Right ventricle myocardium inferior (tissue), 1 donor: ENCODE data around the gene C1R. TPM values are rescaled to one million over a fixed set of nuclear protein-coding genes. Genes with fewer than 3 reads are reported as not detected.
"Not testable (repeated sequence)": the region's sequence is repeated elsewhere in the genome, so short reads cannot be mapped to it uniquely, and the experiment has no call there.

Source experiments
- ATAC-seq: fragments of 200-7000 bp; cut with Tn5 transposase; one replicate; pipeline ENCODE4 v1.9.1; 2020; ENCODE audit warnings: mild to moderate bottlenecking, moderate library complexity
- DNase-seq: peaks from one replicate; pipeline ENCODE4 v3.0.0; 2021; ENCODE audit errors: missing footprints
- intact Hi-C: fragments of 100-400 bp; cut with DNase I; formaldehyde crosslinking; loops from one replicate; pipeline ENCODE4 v1.11.0; 2022
- total RNA-seq: library from RNA; stranded (reverse); fragmentation: NEBNext Ultra II Directional; extraction: Animal tissue kit (Norgen Biotek cat#: 25700); gene quantifications from one replicate; pipeline ENCODE4 v1.2.1, GENCODE V29; 2021
- donor health status: DM: no; HTN: yes; CAD: no; lungs with severe emphysema.

The C1R gene
- total RNA-seq, 1 donor from 2014 or later: 227 TPM

- DNase-seq: no peak
- intact Hi-C loops: no loop called here
- no peak for ATAC-seq
These were observed 33.3 kb downstream of the C1R start for GRCh38 chr12:7058850-7059395.

- ATAC-seq (no peak), DNase-seq (no peak)
- intact Hi-C loops: no loop called here
These were observed 33.9 kb downstream of the C1R start for GRCh38 chr12:7058163-7058845.

GRCh38 chr12:7055736-7056135 is 36.5 kb downstream of the C1R start:
- ATAC-seq, intact Hi-C loops, DNase-seq: not testable (repeated sequence)

- no peak for ATAC-seq
- no peak for DNase-seq
- intact Hi-C loops: no loop called here
These were observed 37.3 kb downstream of the C1R start for GRCh38 chr12:7054925-7055324.

- ATAC-seq, DNase-seq, intact Hi-C loops: not testable (repeated sequence)
These were observed 42.3 kb downstream of the C1R start for GRCh38 chr12:7049973-7050372.

DNA sequence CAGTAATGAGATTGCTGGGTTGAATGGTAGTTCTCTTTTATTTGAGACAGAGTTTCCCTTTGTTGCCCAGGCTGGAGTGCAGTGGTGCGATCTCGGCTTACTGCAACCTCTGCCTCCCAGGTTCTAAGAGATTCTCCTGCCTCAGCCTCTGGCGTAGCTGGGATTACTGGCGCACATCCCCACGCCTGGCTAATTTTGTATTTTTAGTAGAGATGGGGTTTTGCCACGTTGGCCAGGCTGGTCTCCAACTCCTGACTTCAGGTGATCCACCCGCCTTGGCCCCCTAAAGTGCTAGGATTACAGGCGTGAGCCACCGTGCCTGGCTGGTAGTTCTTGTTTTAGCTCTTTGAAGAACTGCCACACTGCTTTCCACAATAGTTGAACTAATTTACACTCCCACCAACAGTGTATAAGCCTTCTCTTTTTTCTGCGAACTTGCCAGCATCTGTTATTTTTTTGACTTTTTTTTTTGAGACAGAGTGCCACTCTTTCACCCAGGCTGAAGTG is 42.7 kb downstream of the C1R start:
- DNase-seq, ATAC-seq, intact Hi-C loops: not testable (repeated sequence)

DNA sequence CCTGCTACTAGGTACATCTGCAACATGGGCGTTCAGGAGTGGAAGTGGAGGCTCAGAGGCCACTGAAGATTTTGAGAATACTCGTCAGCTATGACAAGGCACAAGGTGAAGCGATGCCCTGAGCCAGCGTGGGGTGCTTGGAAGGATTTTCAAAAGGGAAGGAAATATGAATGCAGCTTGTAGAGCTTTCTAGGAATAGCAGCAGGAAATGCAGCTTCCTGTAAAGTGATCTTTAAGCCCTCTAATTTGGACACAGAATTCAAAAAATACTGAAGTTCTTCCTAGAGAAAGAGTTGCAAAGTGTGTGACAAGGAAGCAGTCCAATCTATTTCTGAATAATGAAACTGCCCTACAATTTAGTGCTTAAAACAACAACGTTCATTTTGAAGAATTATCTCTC is 44.9 kb downstream of the C1R start:
- intact Hi-C loops: no loop called here
- ATAC-seq (no peak), DNase-seq (no peak)

DNA sequence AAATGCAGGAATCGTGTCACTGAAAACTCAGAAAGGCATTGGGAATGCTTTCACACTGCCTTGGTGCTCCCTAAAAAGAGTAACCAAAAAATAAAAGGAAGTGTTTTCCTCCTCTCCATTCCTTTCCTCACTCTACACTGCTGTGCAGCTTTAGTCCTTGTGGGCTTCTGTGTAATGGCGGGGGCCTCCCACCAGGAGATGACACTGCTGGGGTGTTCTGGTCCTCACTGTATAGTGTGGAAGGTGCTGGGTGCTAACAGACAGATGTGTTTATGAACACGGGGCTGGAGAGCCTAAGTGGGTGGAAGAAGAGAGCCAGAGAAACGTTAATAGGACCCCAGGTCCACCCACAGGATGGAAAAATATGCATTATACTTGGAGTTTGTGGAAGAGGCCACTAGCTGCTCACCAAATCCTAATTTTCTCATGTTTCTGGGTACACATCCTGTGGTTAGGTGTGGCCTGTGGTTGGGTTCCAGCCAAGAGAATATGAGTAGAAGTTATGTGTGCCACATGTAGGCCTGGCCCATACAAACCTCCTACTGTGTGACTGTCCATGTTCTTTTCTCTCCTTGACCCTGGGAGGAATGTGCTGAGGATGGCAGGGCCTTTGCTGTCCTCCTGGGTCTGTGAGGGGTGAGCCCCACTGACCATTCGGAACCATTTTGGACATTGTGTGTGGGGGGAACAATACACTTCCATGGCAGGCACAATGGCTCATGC is 45.7 kb downstream of the C1R start:
- intact Hi-C loops: no loop called here
- no peak for DNase-seq
- ATAC-seq: no peak

DNA sequence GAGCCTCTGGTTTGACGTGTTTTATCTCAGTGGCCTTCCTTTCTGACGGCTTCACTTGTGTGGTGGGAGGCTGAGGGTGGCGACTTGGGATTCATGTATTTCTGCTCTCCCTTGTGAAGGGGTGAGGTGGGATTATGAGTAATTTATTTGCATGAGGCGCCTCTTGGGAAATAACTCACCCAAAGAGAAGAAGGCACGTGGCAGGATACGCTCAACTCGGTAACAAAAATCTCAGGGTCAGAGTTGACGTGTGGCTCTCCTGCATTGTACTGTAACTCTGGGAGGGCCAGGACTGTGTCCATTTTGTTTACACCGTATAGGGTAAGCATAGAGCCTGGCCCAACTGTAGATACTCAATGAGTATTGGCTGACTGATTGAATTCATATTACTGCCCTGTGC is 46.3 kb downstream of the C1R start:
- DNase-seq: no peak
- ATAC-seq: no peak
- intact Hi-C loops: no loop called here

DNA sequence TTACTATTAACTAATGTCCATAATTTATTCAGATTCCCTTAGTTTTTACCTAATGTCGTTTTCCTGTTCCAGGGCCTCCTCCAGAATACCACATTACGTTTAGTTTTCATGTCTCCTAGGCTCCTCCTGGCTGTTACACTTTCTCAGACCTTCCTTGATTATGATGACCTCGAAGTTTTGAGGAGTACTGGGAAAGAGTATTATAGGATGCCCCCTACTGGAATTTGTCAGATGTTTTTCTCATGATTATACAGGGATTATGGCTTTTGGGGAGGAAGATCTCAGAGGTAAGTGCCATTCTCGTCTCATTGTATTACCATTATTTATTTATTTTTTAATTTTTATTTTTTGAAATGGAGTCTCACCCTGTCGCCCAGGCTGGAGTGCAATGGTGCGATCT is 49.4 kb downstream of the C1R start:
- DNase-seq: no peak
- peak; percentile 42 for ATAC-seq
- intact Hi-C loops: loop anchor here (5.0 kb wide), 1 partner anchor 96 kb away; no protein-coding TSS in a partner anchor

DNA sequence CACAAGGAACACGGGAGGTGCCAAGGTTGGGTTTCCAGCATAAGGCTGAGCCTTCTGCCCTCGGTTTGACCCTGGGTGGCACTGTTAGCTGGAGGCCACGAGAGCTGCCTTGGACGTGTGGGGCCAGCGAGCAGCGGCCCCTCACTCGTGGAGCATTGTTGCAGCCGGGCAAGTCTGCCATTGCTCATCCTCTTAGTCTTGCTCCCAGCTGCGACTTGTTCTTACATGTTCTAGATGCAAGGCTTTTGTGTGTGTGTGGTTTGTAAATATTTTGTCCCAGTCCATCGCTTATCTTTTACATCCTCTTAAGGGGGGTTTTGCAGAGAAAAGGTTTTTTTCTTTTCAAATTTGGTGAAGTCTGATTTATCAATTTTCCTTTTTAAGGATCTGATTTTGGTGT is 52.8 kb downstream of the C1R start:
- intact Hi-C loops: no loop called here
- ATAC-seq: no peak

GRCh38 chr12:7038591-7038990 is 53.7 kb downstream of the C1R start:
- no peak for ATAC-seq
- intact Hi-C loops: no loop called here
- no peak for DNase-seq

More for the DNA sequence above, 52.8 kb downstream of the C1R start:
- no peak for DNase-seq

DNA sequence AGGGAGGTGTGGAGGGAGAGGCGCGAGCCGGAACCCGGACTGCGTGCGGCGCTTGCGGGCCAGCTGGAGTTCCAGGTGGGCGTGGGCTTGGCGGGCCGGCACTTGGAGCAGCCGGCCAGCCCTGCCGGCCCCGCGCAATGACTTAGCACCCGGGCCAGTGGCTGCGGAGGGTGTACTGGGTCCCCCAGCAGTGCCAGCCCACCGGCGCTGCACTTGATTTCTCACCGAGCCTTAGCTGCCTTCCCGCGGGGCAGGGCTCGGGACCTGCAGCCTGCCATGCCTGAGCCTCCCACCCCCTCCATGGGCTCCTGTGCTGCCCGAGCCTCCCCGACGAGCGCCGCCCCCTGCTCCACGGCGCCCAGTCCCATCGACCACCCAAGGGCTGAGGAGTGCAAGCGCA is 54.8 kb downstream of the C1R start:
- DNase-seq, intact Hi-C loops, ATAC-seq: not testable (repeated sequence)

GRCh38 chr12:7035463-7035862 is 56.8 kb downstream of the C1R start:
- ATAC-seq (no peak), DNase-seq (no peak)
- intact Hi-C loops: no loop called here

DNA sequence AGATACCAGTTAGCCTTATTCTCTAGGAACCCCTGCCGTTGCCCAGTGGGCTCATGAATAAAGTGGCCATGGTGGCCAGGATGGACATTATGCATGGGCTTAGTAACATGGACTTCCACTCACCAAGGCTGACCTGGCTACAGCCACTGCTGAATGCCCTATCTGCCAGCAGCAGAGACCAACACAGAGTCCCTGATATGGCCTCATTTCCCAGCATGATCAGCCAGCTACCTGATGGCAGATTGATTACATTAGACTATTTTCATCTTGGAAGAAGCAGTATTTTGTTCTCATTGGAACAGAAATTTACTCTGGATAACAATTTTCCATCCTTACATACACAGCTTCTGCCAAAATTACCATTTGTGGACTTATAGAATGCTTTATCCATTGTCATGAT is 57.8 kb downstream of the C1R start:
- DNase-seq (no peak), ATAC-seq (no peak)
- intact Hi-C loops: no loop called here

DNA sequence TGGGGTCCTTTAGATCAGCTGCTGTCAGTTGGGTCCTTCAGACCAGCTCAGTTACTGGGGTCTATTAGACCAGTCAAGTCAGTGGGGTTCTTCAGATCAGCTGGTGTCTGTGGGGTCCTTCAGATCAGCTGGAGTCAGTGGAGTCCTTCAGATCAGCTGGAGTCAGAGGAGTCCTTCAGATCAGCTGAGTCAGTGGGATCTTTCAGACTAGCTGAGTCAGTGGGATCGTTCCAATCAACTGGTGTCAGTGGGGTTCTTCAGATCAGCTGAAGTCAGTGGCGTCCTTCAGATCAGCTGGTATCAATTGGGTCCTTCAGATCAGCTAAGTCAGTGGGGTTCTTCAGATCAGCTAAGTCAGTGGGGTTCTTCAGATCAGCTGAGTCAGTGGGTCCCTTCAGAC is 59.3 kb downstream of the C1R start:
- no peak for DNase-seq
- intact Hi-C loops: no loop called here
- ATAC-seq: no peak

DNA sequence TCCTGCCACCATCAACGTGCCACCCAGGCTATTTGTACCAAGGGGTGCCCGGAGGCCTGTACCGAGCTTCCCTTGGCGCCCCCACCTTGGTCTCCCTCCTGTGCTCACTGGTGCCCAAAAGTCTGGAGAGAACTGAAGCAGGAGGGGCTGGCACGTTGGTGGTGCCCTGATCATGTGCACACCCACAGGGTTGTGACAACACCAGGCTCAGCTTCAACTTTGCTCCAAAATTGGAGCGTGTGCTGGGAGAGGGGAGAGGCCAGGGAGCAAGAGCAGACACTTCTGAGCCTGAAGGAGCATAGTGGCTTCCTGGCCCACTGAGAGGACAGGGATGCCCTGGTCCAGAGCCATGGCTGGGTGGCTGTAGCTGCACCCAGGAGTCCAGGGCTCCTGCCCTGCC is 60.9 kb downstream of the C1R start:
- intact Hi-C loops: no loop called here
- no peak for ATAC-seq
- DNase-seq: no peak
